Measurements from ENCODE around the gene RNF225. TPM values are rescaled to one million over a fixed set of nuclear protein-coding genes. Genes with fewer than 3 reads are reported as not detected.

RNF225 gene
- total RNA-seq, 1 experiment from 2014 or later: not detected

- in situ Hi-C loops (cut with HindIII; ENCODE audit: low pct_unique_long_range_greater_than_20kb, low sequenced_read_pairs): no loop called here
- DNase-seq (ENCODE audit: low read depth, low spot score): no peak
Observed at GRCh38 chr19:58381460-58382212, 13.8 kb upstream of the RNF225 start.

GRCh38 chr19:58382997-58383603 is 12.4 kb upstream of the RNF225 start:
- in situ Hi-C loops (cut with HindIII; ENCODE audit: low pct_unique_long_range_greater_than_20kb, low sequenced_read_pairs): no loop called here
- DNase-seq (ENCODE audit: low read depth, low spot score): no peak

- in situ Hi-C loops (cut with HindIII; ENCODE audit: low pct_unique_long_range_greater_than_20kb, low sequenced_read_pairs): no loop called here
- no peak for DNase-seq (ENCODE audit: low read depth, low spot score)
Observed at GRCh38 chr19:58385313-58385890, 10.1 kb upstream of the RNF225 start.

GRCh38 chr19:58385891-58386575 is 9.4 kb upstream of the RNF225 start:
- in situ Hi-C loops (cut with HindIII; ENCODE audit: low pct_unique_long_range_greater_than_20kb, low sequenced_read_pairs): no loop called here
- DNase-seq (ENCODE audit: low read depth, low spot score): no peak

GRCh38 chr19:58386576-58387337 is 8.7 kb upstream of the RNF225 start, which contains the start of gene RPS5:
Gene RPS5 (plus strand): TSS chr19:58387269. CDS start chr19:58388138, 869 bp downstream.
- in situ Hi-C loops (cut with HindIII; ENCODE audit: low pct_unique_long_range_greater_than_20kb, low sequenced_read_pairs): no loop called here
- DNase-seq (ENCODE audit: low read depth, low spot score): peak; percentile 98

- in situ Hi-C loops (cut with HindIII; ENCODE audit: low pct_unique_long_range_greater_than_20kb, low sequenced_read_pairs): no loop called here
- no peak for DNase-seq (ENCODE audit: low read depth, low spot score)
Observed at GRCh38 chr19:58387338-58388174, 7.9 kb upstream of the RNF225 start.

GRCh38 chr19:58388175-58388526 is 7.3 kb upstream of the RNF225 start:
- DNase-seq (ENCODE audit: low read depth, low spot score): no peak
- in situ Hi-C loops (cut with HindIII; ENCODE audit: low pct_unique_long_range_greater_than_20kb, low sequenced_read_pairs): no loop called here

- DNase-seq (ENCODE audit: low read depth, low spot score): no peak
- in situ Hi-C loops (cut with HindIII; ENCODE audit: low pct_unique_long_range_greater_than_20kb, low sequenced_read_pairs): no loop called here
Observed at GRCh38 chr19:58392945-58393724, 2.3 kb upstream of the RNF225 start.

- DNase-seq (ENCODE audit: low read depth, low spot score): no peak
- in situ Hi-C loops (cut with HindIII; ENCODE audit: low pct_unique_long_range_greater_than_20kb, low sequenced_read_pairs): no loop called here
Observed at GRCh38 chr19:58393725-58394033, 1.8 kb upstream of the RNF225 start.

- in situ Hi-C loops (cut with HindIII; ENCODE audit: low pct_unique_long_range_greater_than_20kb, low sequenced_read_pairs): no loop called here
- no peak for DNase-seq (ENCODE audit: low read depth, low spot score)
Observed at GRCh38 chr19:58394821-58395219, 636 bp upstream of the RNF225 start.

- in situ Hi-C loops (cut with HindIII; ENCODE audit: low pct_unique_long_range_greater_than_20kb, low sequenced_read_pairs): no loop called here
- no peak for DNase-seq (ENCODE audit: low read depth, low spot score)
Observed at GRCh38 chr19:58395979-58396627, 647 bp downstream of the RNF225 start.

GRCh38 chr19:58396691-58397532 is 1.5 kb downstream of the RNF225 start:
- in situ Hi-C loops (cut with HindIII; ENCODE audit: low pct_unique_long_range_greater_than_20kb, low sequenced_read_pairs): no loop called here
- no peak for DNase-seq (ENCODE audit: low read depth, low spot score)

- DNase-seq (ENCODE audit: low read depth, low spot score): no peak
Observed at GRCh38 chr19:58397533-58398037, 2.1 kb downstream of the RNF225 start.

GRCh38 chr19:58398087-58398486 is 2.6 kb downstream of the RNF225 start:
- in situ Hi-C loops (cut with HindIII; ENCODE audit: low pct_unique_long_range_greater_than_20kb, low sequenced_read_pairs): no loop called here
- DNase-seq (ENCODE audit: low read depth, low spot score): no peak

More at GRCh38 chr19:58397533-58398037, 2.1 kb downstream of the RNF225 start:
- in situ Hi-C loops (cut with HindIII; ENCODE audit: low pct_unique_long_range_greater_than_20kb, low sequenced_read_pairs): no loop called here

- no peak for DNase-seq (ENCODE audit: low read depth, low spot score)
- in situ Hi-C loops (cut with HindIII; ENCODE audit: low pct_unique_long_range_greater_than_20kb, low sequenced_read_pairs): no loop called here
Observed at GRCh38 chr19:58398545-58398944, 3.1 kb downstream of the RNF225 start.

Measured in SK-MEL-5 (cell line).